ENCODE data around the gene GABRG3. TPM values are rescaled to one million over a fixed set of nuclear protein-coding genes. Genes with fewer than 3 reads are reported as not detected.

Gene GABRG3
- total RNA-seq, 1 donor from 2014 or later = 2.6 TPM

- Mint-ChIP-seq H3K27me3 (no peaks in the 10 kb centered on the region), H3K9me3 (no peaks in the 10 kb centered on the region), H3K4me1 (ENCODE audit: unreplicated experiment) (peaks cover 7% of the 10 kb centered on the region), H3K36me3 (no peaks in the 10 kb centered on the region), H3K27ac (no peak overlapping the region), H3K4me3 (no peak overlapping the region)
- DNase-seq (ENCODE audit: extremely low spot score, unreplicated experiment) = no peak
- no peak for TF ChIP-seq CTCF (conservative IDR thresholded peaks at IDR 0.05)
These were observed 301.4 kb downstream of the GABRG3 start for GRCh38 chr15:27272427-27272826.

DNA sequence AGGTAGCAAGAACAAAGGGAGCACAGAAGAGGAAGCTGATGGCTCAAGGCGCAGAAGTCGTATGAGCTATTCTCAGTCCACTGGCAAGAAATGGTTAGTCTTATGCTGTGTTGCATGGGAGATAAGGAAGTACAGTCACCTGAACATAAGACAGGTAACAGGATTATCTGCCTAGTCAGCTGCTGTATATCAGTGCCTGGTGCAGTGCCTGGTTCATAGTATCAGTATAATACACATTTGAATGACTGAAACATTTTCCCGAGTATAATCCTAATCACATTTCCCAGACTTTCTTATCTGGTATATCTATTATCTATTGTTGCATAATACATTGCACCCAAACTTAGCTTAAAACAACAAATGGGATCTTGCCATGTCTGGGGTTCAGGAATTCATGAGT, 302.5 kb downstream of the GABRG3 start:
- H3K4me3 Mint-ChIP-seq = no peak overlapping the region
- H3K36me3 Mint-ChIP-seq = no peaks in the 10 kb centered on the region
- no peaks in the 10 kb centered on the region for H3K27me3 Mint-ChIP-seq
- H3K4me1 Mint-ChIP-seq (ENCODE audit: unreplicated experiment) = peaks cover 7% of the 10 kb centered on the region
- H3K27ac Mint-ChIP-seq = no peak overlapping the region
- DNase-seq (ENCODE audit: extremely low spot score, unreplicated experiment) = no peak
- TF ChIP-seq CTCF (conservative IDR thresholded peaks at IDR 0.05) = no peak
- H3K9me3 Mint-ChIP-seq = no peaks in the 10 kb centered on the region

GRCh38 chr15:27278761-27279160, 307.8 kb downstream of the GABRG3 start:
- DNase-seq (ENCODE audit: extremely low spot score, unreplicated experiment) = no peak
- Mint-ChIP-seq H3K4me3 (no peak overlapping the region), H3K27me3 (no peaks in the 10 kb centered on the region), H3K36me3 (no peaks in the 10 kb centered on the region), H3K4me1 (ENCODE audit: unreplicated experiment) (peaks cover 15% of the 10 kb centered on the region), H3K9me3 (no peaks in the 10 kb centered on the region), H3K27ac (no peak overlapping the region)
- no peak for TF ChIP-seq CTCF (conservative IDR thresholded peaks at IDR 0.05)

DNA sequence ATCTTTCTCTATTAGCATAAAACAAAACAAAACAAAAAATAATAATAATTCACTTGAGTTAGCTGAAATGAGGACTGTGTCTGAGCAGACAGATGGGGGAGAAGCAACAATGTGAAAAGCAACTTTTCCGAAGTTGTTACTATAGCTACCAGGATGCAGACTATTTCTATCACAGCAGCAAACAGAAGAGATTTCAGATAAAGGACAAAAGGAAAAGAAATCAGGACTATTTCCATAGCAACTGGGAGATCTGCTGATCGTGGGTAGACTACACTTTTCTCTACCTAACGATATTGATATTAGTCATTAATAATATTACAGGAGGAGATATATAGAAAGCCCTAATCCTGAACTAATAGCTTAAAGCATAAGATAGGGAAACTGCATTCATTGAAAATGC, 321.7 kb downstream of the GABRG3 start:
- no peaks in the 10 kb centered on the region for H3K36me3 Mint-ChIP-seq
- no peak overlapping the region for H3K4me3 Mint-ChIP-seq
- no peak for TF ChIP-seq CTCF (conservative IDR thresholded peaks at IDR 0.05)
- no peaks in the 10 kb centered on the region for H3K4me1 Mint-ChIP-seq (ENCODE audit: unreplicated experiment)
- no peaks in the 10 kb centered on the region for H3K27me3 Mint-ChIP-seq
- no peak for DNase-seq (ENCODE audit: extremely low spot score, unreplicated experiment)
- H3K27ac Mint-ChIP-seq = no peak overlapping the region
- no peaks in the 10 kb centered on the region for H3K9me3 Mint-ChIP-seq

DNA sequence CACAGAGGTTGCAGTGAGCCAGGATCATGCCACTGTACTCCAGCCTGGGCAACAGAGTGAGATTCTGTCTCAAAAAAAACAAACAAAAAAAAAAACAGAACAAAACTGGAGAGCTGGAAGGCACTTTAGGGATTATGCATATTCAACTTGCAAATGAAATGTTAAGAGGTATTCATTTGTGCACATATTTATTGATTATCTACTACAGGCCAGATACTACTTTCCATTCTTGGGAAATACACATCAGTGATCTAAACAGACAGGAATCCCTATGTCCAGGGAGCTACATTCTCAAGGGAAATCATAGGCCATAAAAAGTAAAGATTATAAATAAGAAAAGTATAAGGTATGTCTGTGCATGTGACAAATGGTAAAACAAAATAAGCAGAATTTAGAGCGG, 322.6 kb downstream of the GABRG3 start:
- DNase-seq (ENCODE audit: extremely low spot score, unreplicated experiment) = no peak
- Mint-ChIP-seq H3K4me1 (ENCODE audit: unreplicated experiment) (no peaks in the 10 kb centered on the region), H3K4me3 (no peak overlapping the region), H3K9me3 (no peaks in the 10 kb centered on the region), H3K27me3 (no peaks in the 10 kb centered on the region), H3K27ac (no peak overlapping the region), H3K36me3 (no peaks in the 10 kb centered on the region)
- no peak for TF ChIP-seq CTCF (conservative IDR thresholded peaks at IDR 0.05)

GRCh38 chr15:27317736-27318135, 346.8 kb downstream of the GABRG3 start:
- no peaks in the 10 kb centered on the region for H3K27me3 Mint-ChIP-seq
- H3K36me3 Mint-ChIP-seq = no peaks in the 10 kb centered on the region
- H3K4me1 Mint-ChIP-seq (ENCODE audit: unreplicated experiment) = peaks cover 8% of the 10 kb centered on the region
- no peak overlapping the region for H3K27ac Mint-ChIP-seq
- no peaks in the 10 kb centered on the region for H3K9me3 Mint-ChIP-seq
- TF ChIP-seq CTCF (conservative IDR thresholded peaks at IDR 0.05) = no peak
- DNase-seq (ENCODE audit: extremely low spot score, unreplicated experiment) = no peak
- H3K4me3 Mint-ChIP-seq = no peak overlapping the region

Measured in type B pancreatic cell (in vitro differentiated cells).